Chondrocyte (in vitro differentiated cells): Measurements from ENCODE around the gene LDHA. TPM values are rescaled to one million over a fixed set of nuclear protein-coding genes. Genes with fewer than 3 reads are reported as not detected.
"Not testable (repeated sequence)": the region's sequence is repeated elsewhere in the genome, so short reads cannot be mapped to it uniquely, and the experiment has no call there.

Experiments used
- DNase-seq: peaks from one replicate; pipeline ENCODE4 v3.0.0; 2021; ENCODE audit warnings: mixed read lengths, low spot score
- H3K27ac Mint-ChIP-seq: one replicate; pipeline ENCODE4 v1.8.0; 2021; ENCODE audit warnings: mild to moderate bottlenecking, moderate library complexity, mixed read lengths; ENCODE audit not compliant: unreplicated experiment
- H3K27me3 Mint-ChIP-seq: 2 replicates; pipeline ENCODE4 v1.8.0; 2021; ENCODE audit warnings: low read depth, mixed read lengths
- H3K36me3 Mint-ChIP-seq: 2 replicates; pipeline ENCODE4 v1.8.0; 2021; ENCODE audit warnings: low read depth, mixed read lengths
- H3K4me1 Mint-ChIP-seq: 2 replicates; pipeline ENCODE4 v1.8.0; 2021; ENCODE audit warnings: low read depth, mild to moderate bottlenecking, mixed read lengths
- H3K4me3 Mint-ChIP-seq: one replicate; pipeline ENCODE4 v1.8.0; 2021; ENCODE audit warnings: mild to moderate bottlenecking, moderate library complexity, mixed read lengths; ENCODE audit not compliant: unreplicated experiment
- H3K9me3 Mint-ChIP-seq: 2 replicates; pipeline ENCODE4 v1.8.0; 2021; ENCODE audit warnings: low read depth, mixed read lengths
- total RNA-seq: library from RNA; stranded (reverse); gene quantifications from 3 replicates; pipeline ENCODE4 v1.2.1, GENCODE V29; 2021
- TF ChIP-seq, protein P1 (sequence below): fragments of 200-600 bp; sonication (generic); IDR thresholded peaks from 2 replicates; pipeline ENCODE4 v1.5.0; 2021; ENCODE audit warnings: antibody characterized with exemption, mild to moderate bottlenecking, moderate library complexity

LDHA gene
- total RNA-seq, 1 donor from 2014 or later: 1,078 TPM

DNA sequence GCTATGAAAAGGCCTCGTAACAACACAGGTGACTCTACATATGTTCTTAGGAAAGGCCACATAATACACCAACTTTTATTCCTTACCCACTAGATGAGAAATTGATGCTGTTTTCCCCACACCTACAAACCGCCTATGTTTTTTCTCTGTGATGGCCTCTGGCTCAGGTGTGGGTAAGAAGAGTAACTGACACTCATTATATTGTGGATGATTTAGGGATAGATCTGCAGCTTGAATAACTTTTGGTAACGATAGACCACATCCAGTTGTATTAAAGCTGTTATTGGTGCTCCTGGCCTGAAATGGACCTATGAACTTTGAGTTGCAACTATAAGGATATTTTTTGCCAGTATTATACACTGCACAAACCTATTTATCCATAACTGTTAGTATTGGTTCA is 3.6 kb downstream of the LDHA start:
- peak overlapping the region; percentile 57 for H3K27ac Mint-ChIP-seq
- H3K9me3 Mint-ChIP-seq: no peaks in the 10 kb centered on the region
- peaks cover 36% of the 10 kb centered on the region for H3K36me3 Mint-ChIP-seq
- peak overlapping the region; percentile 98 for H3K4me3 Mint-ChIP-seq
- H3K4me1 Mint-ChIP-seq: peaks cover 40% of the 10 kb centered on the region
- no peaks in the 10 kb centered on the region for H3K27me3 Mint-ChIP-seq
- DNase-seq: no peak
- TF ChIP-seq, protein P1, sequence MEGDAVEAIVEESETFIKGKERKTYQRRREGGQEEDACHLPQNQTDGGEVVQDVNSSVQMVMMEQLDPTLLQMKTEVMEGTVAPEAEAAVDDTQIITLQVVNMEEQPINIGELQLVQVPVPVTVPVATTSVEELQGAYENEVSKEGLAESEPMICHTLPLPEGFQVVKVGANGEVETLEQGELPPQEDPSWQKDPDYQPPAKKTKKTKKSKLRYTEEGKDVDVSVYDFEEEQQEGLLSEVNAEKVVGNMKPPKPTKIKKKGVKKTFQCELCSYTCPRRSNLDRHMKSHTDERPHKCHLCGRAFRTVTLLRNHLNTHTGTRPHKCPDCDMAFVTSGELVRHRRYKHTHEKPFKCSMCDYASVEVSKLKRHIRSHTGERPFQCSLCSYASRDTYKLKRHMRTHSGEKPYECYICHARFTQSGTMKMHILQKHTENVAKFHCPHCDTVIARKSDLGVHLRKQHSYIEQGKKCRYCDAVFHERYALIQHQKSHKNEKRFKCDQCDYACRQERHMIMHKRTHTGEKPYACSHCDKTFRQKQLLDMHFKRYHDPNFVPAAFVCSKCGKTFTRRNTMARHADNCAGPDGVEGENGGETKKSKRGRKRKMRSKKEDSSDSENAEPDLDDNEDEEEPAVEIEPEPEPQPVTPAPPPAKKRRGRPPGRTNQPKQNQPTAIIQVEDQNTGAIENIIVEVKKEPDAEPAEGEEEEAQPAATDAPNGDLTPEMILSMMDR: no peak

DNA sequence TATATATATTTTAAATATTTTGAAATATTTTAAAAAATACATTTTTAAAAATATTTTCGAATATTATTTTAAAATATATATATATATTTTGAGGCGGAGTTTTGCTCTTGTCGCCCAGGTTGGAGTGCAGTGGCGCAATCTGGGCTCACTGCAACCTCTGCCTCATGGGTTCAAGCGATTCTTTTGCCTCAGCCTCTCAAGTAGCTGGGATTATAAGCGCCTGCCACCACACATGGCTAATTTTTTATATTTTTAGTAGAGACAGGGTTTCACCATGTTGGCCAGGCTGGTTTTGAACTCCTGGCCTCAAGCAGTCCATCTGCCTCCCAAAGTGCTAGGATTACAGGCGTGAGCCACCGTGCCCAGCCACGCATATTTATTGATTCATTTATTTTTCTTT is 6.7 kb downstream of the LDHA start:
- not testable (repeated sequence) for DNase-seq, H3K4me3 Mint-ChIP-seq

DNA sequence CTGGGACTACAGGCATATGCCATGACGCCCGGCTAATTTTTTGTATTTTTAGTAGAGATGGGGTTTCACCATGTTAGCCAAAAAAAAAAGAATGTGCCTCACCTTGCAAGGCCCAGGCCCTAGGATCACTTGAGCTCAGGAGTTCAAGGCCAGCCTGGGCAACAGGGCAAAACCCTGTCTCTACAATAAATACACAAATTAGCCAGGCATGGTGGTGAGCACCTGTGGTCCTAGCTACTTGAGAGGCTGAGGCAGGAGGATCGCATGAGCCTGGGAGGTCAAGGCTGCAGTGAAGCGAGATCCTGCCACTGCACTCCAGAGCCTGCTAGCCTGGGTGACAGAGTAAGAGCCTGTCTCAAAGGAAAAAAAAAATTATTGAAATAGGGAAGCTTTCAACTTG is 9.7 kb downstream of the LDHA start:
- Mint-ChIP-seq H3K27ac (peak overlapping the region; percentile 41), H3K36me3 (peaks cover 44% of the 10 kb centered on the region), H3K4me1 (peaks cover 17% of the 10 kb centered on the region), H3K9me3 (no peaks in the 10 kb centered on the region), H3K27me3 (no peaks in the 10 kb centered on the region), H3K4me3 (no peak overlapping the region)
- DNase-seq: no peak
- TF ChIP-seq, protein P1: no peak

More for the DNA sequence above, 6.7 kb downstream of the LDHA start:
- H3K27me3 Mint-ChIP-seq, H3K27ac Mint-ChIP-seq, H3K9me3 Mint-ChIP-seq: not testable (repeated sequence)
- H3K36me3 Mint-ChIP-seq: peaks cover 49% of the 10 kb centered on the region
- H3K4me1 Mint-ChIP-seq: peaks cover 32% of the 10 kb centered on the region

DNA sequence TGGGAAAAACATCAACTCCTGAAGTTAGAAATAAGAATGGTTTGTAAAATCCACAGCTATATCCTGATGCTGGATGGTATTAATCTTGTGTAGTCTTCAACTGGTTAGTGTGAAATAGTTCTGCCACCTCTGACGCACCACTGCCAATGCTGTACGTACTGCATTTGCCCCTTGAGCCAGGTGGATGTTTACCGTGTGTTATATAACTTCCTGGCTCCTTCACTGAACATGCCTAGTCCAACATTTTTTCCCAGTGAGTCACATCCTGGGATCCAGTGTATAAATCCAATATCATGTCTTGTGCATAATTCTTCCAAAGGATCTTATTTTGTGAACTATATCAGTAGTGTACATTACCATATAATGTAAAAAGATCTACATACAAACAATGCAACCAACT is 13.0 kb downstream of the LDHA start:
- H3K27ac Mint-ChIP-seq: peak overlapping the region; percentile 30

DNA sequence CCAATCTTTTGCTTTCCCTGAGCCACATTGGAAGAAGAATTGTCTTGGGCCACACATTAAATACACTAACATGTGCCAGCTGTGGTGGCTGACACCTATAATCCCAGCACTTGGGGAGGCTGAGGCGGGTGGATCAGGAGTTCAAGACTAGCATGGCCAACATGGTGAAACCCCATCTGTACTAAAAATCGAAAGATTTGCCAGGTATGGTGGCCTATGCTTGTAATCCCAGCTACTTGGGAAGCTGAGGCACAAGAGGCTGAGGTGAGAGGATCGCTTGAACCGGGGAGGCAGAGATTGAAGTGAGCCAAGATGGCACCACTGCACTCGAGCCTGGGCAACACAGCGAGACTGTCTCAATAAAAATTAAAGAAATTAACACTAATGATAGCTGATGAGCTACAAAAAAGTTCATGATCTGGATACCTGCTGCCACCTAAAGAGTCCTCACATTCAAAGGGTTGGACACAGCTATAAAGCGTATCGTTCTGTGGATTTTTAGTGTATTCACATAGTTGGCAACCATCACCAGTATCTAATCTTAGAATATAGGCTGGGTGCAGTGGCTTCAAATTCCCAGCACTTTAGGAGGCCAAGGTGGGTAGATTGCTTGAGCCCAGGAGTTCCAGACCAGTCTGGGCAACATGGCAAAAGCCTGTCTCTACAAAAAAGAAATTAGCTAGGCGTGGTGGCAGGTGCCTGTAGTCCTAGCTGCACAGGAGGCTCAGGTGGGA is 14.4 kb downstream of the LDHA start:
- Mint-ChIP-seq H3K36me3 (peaks cover 23% of the 10 kb centered on the region), H3K4me3 (no peak overlapping the region), H3K9me3 (no peaks in the 10 kb centered on the region), H3K27me3 (no peaks in the 10 kb centered on the region), H3K27ac (no peak overlapping the region), H3K4me1 (peaks cover 14% of the 10 kb centered on the region)
- TF ChIP-seq, protein P1: no peak
- DNase-seq: no peak

More for the DNA sequence above, 13.0 kb downstream of the LDHA start:
- H3K9me3 Mint-ChIP-seq, H3K27me3 Mint-ChIP-seq, DNase-seq, H3K4me3 Mint-ChIP-seq: not testable (repeated sequence)
- H3K4me1 Mint-ChIP-seq: peaks cover 20% of the 10 kb centered on the region
- H3K36me3 Mint-ChIP-seq: peaks cover 32% of the 10 kb centered on the region

DNA sequence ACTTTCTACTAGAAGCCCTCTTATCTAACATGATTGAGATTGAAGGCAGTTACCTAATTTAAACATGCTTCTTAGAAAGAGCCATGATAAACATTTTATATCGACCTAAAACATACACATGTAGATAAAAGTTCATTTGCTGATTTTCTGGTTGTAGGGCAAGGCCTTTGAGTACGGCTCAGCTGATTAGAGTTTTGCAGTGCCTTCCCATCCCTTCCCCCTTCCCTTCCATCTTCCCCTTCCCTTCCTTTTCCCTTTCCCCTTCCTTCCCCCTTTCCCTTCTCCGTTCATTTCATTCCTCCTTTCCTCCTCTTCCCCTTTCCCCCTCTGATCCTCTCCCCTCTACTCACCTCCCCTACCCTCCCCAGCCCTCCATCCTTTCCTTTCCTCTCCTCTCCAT is 22.1 kb downstream of the LDHA start:
- no peaks in the 10 kb centered on the region for H3K36me3 Mint-ChIP-seq
- no peak for DNase-seq
- peaks cover 12% of the 10 kb centered on the region for H3K4me1 Mint-ChIP-seq
- H3K27me3 Mint-ChIP-seq: no peaks in the 10 kb centered on the region
- TF ChIP-seq, protein P1: no peak
- H3K9me3 Mint-ChIP-seq: no peaks in the 10 kb centered on the region
- no peak overlapping the region for H3K27ac Mint-ChIP-seq
- no peak overlapping the region for H3K4me3 Mint-ChIP-seq
